Measurements from ENCODE around the gene ADGRL3.
A peak's percentile ranks its signal among the peaks of the same experiment; 100 is the strongest.
"Not testable (repeated sequence)": the region's sequence is repeated elsewhere in the genome, so short reads cannot be mapped to it uniquely, and the experiment has no call there.

The ADGRL3 gene

DNA sequence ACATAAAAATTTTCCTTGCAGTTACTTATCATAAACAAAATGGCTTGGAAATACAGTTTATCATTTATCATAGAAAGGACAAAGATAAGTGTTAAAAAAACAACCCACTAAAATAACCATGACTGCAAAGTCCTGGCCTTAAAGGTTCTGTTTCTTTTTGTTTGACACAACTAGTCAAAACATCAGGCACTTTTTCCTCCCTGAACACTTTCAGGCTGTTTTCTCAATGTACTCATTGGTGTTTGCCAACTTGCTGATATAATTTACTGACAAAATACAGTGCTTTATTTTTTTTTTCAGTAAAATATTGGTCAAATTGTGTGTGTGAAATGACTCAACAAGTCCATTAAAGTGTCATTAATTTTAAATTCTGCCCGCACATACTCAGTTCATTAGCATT, 156.6 kb downstream of the ADGRL3 start:
- DNase-seq: no peak

DNA sequence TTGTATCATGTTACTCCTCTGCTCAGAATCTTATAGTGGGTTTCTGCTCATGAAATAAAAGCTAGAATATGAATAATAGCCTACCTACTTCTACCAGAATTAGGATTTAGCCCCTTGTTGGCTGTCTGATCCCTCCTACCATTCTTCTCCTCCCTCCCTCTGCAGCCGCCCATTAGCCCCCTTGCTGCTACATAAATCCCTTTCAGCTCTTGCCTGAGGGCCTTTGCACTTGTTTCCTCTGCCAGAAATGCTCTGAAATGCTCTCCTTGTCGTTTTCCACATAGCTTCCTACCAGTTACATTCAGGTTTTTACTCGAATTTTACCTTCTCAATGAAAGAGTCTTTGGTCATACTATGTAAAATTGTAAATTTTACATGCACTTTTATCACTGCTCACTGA, 159.2 kb downstream of the ADGRL3 start:
- DNase-seq: no peak

DNA sequence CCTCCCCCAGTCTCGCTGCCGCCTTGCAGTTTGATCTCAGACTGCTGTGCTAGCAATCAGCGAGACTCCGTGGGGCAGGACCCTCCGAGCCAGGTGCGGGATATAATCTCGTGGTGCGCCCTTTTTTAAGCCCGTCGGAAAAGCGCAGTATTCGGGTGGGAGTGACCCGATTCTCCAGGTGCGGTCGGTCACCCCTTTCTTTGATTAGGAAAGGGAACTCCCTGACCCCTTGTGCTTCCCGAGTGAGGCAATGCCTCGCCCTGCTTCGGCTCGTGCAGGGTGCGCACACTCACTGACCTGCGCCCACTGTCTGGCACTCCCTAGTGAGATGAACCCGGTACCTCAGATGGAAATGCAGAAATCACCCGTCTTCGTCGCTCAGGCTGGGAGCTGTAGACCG, 172.7 kb downstream of the ADGRL3 start:
- DNase-seq: not testable (repeated sequence)

DNA sequence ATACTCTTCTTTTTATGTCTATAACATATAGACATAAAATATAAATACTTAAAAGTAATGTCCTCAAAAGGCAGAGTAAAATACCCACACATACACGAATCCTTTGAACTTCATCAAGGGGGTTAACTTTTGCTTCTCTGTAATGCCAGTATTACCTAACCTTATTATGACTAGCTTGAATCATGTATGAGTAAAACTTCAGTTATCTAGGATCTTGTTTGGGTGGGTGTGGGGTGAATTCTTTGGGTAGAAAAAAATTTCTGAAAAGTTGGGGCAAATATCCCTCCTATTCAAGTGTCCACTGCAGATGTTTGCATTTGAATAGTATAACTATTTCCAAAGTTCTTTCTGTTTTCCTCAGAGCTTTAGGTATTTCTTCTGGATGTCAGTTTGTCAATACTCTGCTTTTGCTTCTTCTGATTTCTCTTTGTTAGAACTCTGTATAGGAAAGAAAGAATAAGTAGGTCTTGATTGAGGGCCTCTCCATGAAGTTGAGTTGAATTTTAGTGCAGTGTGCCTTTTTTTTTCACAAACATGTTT, 173.8 kb downstream of the ADGRL3 start:
- DNase-seq: peak; percentile 63

DNA sequence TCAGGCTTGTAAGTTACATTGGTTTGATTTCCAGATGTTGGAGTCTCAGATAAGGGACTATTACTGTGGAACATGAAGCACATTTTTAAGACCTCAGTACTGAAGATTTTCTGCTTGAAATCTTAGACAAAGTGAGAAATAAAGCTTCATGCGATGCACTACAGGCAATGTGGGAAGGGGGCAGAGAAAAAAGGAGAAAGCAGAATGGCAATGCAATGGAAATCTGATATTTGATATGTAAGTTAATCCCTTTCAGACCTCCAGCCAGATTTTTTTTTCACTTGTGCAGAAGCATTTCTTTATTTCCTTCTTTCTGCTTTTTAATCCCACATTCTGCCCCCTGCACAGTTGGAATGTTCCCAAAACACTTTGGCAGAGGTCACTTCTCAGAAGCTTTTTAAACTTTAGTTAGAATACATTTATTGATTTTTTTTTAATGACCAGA, 174.3 kb downstream of the ADGRL3 start:
- DNase-seq: peak; percentile 74

DNA sequence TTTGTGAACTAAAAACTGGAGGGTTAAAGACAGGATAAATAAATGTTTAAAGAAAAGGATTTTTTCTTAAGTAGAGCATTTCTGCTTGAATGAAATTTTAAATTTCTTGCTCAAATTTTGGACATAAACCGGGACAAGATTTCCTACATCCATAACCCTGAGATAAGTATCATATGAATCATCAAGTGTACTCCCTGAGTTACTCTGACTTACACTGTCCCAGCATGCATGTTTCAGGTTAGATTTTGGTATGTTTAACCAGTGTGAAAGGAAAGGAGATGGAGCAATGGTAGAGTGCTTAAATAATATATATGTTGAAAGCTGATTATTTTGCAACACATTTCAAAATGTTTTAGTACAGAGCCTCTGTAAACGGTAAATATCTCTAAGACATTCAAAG, 175.2 kb downstream of the ADGRL3 start:
- peak; percentile 7 for DNase-seq

DNA sequence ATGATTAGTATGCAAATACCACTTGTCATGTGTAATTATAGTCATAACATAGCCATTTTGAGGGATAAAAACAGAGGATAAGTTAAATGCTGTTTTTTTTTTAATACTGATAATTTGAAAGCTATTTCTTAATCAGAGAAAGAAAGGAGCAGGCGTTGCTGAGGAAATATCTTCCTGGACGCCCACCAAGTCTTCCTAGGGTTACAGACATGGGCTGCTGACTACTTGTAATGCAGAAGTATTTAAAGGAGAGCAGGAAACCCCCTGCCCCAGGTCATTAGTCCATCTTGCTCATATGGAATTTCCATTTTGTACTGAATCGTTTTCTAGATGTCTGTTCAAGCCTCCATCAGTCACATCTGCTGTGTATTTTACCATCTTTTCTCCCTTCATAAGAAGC, 176.2 kb downstream of the ADGRL3 start:
- DNase-seq: no peak

DNA sequence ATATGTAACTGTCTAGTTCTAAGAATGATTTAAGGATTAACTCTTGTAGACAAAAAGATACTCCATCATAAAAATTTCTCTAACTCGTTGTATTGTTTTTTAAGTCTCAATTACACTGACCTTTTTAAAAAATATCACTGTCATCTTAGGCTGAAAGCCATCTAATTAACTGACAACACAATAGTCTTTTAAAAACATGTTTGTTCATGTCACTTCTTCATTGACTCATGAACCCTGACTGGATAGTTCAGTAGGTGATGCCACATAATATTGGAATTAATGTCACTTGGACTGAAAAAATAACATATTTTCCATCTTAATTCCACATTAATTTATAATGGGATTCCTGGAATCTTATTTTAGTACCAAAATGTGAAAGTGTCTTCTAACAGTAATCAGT, 179.3 kb downstream of the ADGRL3 start:
- DNase-seq: no peak

DNA sequence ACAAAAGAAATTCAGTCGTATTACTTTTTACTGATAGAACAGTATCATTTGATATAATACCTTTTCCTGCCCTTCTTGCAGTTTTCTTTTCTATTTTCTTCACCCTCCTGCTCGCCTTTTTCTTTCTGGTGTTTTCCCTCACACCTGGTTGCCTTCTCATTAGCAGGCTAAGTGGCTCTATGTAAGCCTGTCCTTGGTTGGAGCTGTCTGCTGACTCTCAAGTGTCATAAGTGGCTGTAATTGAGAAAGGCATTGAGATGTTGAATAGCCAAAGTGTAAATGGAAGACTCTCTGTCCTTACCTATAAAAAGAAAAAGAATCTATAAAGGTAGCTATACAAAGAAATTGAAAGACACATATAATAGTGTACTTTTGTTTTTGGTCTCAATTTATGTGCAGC, 180.7 kb downstream of the ADGRL3 start:
- no peak for DNase-seq

DNA sequence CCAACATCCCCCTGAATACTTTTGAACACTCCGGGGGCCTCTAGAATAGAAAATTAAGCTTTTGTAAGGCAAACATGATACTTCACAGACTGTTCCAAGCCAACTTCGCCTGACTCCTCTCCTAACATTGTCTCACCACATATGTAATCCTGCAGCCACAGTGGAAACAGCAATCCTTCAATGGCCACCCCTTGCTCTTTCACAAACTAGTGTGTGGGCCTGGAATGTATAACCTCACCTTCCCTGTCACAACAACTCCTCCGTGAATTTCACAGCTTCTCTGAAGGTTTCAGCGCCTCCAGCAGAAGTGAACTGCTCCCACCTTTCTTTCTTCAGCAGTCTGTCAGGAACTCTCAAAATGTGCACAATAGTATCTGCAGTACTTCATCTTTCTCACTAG, 185.1 kb downstream of the ADGRL3 start:
- DNase-seq: no peak

DNA sequence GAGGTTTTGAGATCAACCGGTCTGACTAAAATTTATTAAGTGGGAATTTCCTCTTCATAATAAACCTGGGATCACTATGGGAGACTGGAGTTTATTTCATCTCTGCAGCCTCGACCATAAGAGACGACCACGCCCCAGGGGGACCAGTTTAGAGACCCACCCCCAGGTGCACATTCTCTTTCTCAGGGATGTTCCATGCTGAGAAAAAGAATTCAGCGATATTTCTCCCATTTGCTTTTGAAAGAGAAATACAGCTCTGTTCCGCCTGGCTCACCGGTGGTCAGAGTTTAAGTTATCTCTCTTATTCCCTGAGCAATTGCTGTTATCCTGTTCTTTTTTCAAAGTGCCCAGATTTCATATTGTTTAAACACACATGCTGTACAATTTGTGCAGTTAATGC, 187.2 kb downstream of the ADGRL3 start:
- DNase-seq: not testable (repeated sequence)

DNA sequence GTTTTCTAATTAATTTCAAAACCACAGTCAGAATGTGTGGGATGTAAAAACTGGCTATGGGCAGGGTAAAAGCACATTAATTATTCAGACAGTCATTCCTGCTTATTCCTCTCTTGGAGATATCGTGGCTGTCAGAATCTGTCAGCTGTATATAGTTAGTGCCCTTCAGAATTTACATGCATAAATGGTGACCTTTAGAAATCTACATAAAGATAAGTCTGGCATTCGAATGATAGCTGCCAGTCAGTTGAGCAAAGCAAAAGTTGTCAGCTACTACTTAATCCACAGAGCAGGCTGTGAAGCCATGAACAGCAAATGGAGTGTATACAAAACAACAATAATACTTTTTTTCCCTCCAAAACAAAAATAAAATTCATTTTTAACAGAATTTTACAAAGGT, 189.5 kb downstream of the ADGRL3 start:
- no peak for DNase-seq

DNA sequence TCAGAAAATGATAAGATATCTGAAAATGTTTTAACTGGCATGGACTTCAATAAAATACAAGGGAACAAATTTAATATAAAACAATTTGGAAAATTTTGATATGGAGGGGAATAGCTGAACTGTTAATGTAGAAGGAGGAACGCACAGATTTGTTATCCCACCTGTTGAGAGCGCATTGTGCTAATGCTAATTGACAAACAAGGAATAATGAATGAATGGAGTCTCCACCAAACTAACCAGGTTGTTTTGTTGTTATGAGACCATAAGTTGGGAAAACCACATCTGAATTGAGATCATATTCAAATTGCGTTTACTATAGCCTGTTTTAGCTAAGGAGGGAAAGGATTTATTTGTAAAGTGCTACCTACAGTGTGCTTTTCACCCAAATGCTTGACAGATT, 195.6 kb downstream of the ADGRL3 start:
- no peak for DNase-seq

DNA sequence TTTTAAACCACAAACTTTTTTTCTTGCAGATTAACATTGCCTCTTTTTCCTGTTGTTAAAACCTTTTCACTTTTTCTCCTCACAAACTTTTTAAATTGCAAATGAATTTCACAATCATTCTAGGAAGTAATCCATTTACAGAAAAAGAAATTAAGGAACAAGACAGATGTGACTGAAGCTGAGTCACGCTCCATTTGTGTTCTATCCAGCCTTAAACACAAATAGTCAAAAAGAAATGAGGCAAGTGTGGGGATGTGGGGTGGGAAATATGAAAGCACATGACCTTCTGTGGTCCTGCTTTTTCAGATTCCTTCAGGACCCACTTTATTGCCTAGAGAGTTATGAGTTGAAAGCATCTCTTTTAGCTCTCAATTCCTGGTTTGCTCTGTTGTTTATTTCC, 197.0 kb downstream of the ADGRL3 start:
- peak; percentile 2 for DNase-seq

DNA sequence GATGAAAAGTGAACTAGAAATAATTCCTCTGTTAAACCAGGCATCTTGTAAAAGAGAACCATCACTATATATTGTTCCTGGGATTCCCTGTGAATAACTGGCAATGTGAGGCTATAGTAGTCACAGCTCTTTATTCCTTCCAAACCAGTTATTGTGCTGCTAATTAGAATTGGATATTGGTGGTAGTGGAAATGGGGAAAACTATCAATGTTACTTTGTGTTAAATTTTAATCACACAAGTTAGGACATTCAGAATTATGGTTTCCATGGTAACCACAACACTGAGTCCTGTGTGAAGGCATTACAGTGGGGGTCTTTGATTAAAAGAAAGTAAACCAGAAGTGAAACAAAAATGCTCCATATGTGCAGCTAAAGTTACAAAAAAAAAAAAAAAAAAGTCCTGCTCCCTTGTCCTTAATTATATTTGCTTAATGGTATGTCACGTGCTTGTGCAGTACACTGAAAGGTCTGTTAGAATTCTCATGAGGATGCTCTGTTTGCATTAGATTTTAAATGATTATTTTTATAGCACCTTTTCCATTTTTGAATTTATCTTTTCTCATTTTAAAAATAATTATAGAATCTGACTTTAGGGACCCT, 200.4 kb downstream of the ADGRL3 start:
- DNase-seq: no peak

DNA sequence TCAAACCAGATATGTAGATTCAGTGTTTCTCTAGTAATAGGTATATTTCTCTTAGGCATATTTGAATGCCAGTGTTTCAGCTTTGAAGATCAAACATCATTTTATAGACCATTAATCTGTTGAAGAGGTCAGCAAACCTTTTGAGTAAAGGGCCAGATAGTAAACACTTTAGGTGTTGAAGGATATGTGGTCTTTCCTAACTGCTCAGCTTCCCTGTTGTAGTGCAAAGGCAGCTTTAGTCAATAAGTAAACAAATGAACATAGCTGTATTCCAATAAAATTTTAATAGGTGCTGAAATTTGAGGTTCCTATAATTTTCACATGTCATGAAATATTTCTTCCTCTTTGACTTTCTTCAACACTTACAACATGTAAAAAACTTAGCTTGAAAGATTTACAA, 201.6 kb downstream of the ADGRL3 start:
- no peak for DNase-seq

DNA sequence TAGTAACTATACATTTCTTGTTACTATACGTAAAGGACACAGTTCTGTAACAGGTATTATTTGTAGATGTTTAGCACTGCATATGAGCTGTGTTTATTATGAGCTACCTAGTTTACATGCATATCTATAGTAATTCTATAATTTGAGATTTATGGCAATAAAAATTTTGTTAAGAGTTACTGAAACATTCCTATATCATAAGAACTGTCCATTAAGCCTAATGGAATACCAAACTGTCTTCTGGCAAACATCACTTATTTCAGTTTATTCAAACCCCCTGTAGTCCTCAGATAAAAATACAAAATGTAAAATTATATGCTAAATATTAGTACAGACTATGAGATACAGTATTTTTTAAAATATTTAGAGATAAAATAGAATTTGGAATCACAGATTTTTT, 205.2 kb downstream of the ADGRL3 start:
- DNase-seq: no peak

DNA sequence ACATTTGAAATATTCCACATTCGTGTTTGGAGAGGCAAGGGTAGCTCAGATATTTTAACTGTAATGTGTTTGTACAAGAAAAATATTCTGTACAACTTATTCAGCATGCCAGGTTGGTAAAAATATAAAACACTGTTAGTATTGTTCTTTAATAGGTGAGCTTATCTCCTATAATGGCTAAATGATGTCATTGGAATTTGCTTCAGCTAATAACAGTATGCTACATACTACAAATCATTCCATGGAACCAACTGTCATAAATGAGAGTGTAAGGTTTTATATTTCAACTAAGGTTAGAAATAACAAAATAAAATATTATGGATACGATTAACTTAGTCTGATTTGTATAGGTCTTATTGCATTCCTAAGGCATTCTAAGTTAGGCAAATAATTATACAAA, 206.6 kb downstream of the ADGRL3 start:
- DNase-seq: no peak

DNA sequence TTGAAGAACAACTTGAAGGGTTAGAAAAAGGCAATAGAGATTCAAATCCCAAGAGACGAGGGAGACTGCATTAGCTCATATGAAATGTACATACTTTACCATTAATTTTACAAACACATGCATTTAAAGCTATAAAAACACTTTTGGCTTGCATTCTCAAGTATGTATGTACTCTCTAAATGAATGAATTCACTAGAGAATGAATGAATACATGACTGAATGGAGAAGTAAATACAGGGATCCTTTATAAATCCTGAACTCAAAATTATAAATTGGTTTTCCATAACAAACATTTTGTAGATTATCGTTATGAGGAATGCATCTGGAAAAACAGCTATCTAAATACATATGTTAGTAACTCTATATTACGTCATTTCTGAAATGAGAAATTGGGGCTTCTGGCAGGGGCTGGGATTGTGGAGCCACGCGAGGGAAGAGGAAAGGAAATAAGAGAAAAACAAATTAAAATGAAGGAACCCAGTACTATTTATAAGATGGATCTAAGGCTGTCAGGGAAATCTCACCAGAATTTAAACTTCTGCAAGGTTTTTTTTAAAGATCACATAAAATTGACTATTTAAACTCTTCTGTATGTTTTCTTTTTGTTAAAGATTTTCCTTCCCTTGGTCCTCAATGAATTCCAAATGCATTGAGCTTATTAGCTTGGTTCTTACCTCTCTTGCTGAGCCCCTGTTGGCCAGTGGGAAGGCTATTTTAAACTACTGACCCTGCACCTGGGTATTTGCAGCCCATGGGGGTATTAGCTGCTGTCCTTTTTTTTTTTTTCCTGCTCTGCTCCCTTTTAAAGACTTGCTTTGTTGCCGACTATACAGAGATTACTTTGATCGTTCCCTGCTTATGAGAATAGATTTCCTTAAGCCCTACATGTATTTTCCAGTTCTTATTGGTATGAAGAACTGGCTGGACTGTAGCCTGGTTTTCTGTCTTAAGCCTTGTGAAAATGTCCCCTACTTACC, 207.8 kb downstream of the ADGRL3 start:
- no peak for DNase-seq

DNA sequence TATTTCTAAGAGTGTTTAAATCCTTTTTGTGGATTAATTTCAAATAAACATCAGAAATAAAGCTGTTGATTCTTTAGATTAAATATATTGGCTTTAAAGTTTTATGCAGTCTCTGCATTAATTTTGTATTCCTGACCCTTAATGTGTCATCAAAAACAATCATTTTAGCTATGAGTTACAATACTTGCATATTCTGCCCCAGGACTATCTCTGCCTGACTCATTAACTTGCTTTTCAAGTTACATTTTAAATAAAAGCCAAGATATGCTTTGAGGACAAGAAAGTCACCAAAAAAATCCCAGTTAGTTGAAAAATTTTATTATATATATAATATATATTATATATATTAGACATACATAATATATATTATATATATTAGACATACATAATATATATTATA, 208.7 kb downstream of the ADGRL3 start:
- no peak for DNase-seq

DNA sequence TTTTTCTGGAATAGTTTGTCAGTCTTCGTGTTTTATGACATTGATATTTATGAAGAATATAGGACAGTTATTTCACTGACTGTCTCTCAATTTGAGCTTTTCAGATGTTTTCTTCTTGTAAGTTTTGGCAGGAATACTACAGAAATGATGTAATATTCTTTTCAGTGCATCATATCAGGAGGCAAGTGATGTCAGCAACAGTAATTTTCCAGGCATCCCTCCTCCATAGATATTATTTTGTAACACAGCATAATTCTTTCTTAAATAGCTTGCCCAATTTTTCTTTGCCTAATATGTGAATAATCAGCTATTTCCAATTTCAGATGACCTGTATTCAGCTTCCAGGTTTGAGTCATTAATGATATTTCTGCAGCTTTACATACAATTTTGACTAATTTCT, 211.1 kb downstream of the ADGRL3 start:
- no peak for DNase-seq

DNA sequence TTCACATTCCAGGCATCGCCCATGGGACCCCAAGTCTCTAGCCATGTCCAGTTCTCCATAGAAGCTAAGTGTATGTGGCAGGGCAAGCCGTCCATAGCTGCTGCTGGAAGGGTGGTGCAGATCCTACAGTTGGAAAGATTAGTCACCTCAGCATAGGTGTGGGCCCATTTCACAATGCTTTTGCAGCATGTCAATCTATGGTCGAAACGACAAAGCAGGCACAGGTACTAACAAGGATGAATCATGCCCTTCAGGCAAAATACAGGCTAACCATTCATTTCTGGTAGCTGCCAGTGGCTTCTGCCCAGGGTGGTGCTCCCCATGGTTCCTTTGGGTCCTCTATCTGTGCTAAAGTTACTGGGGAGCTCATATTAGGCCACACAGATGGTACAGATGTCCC, 225.2 kb downstream of the ADGRL3 start:
- DNase-seq: no peak

DNA sequence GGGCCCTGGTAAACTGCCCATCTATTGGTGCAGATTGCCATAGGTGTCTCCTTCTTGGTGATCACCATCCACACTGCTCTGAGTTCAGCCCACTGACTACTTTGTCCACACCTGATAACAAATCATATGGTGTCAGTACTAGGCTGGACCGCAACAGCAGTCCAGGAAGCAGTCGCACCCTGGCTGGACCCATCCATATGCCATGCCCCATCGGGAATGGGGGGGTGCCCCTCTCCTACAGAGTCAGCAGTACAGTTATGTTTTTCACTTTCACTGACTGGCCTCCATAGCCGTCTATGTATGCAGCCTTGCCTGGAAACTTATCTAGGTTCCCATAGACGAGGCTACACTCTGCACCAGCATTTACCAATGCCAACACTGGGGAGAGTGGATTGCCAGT, 226.1 kb downstream of the ADGRL3 start:
- DNase-seq: no peak

All from fibroblast of skin of scalp (primary cell).